Esophagus muscularis mucosa (tissue), 4 donors: ENCODE results near the gene ZFHX3. TPM values are rescaled to one million over a fixed set of nuclear protein-coding genes. Genes with fewer than 3 reads are reported as not detected.
A peak's percentile ranks its signal among the peaks of the same experiment; 100 is the strongest.

Experiments
- DNase-seq: peaks from one replicate; pipeline ENCODE4 v3.0.0-alpha.2; 2017; ENCODE audit errors: extremely low spot score
- H3K27ac ChIP-seq, 4 donors: fragments of 200-600 bp; sonication (generic); replicated peaks in 1 of 4; 1 replicate in 3 of 4; 2 replicates in 1 of 4; pipeline ENCODE4 v1.5.1; 2016 to 2019; ENCODE audit warnings: mild to moderate bottlenecking in 1 of 4
- H3K27me3 ChIP-seq, 4 donors: fragments of 200-600 bp; sonication (generic); one replicate each; pipeline versions ENCODE4 v1.5.1 to v1.6.0; 2016 to 2019
- H3K36me3 ChIP-seq, 4 donors: fragments of 200-600 bp; sonication (generic); one replicate each; pipeline ENCODE4 v1.5.1; 2016 to 2019
- H3K4me1 ChIP-seq, 4 donors: fragments of 200-600 bp; sonication (generic); one replicate each; pipeline ENCODE4 v1.5.1; 2016 to 2019
- H3K4me3 ChIP-seq, 4 donors: fragments of 200-600 bp; sonication (generic); 1 replicate in 2 of 4; 2 replicates in 2 of 4; pipeline ENCODE4 v1.5.1; 2016 to 2019; ENCODE audit warnings: mild to moderate bottlenecking in 4 of 4, moderate library complexity in 1 of 4
- H3K9me3 ChIP-seq, 4 donors: fragments of 200-600 bp; sonication (generic); 1 replicate in 3 of 4; 2 replicates in 1 of 4; pipeline ENCODE4 v1.5.1; 2016 to 2019
- EP300 ChIP-seq: sonication (generic); formaldehyde crosslinking; IDR thresholded peaks from one replicate; pipeline ENCODE4 v1.6.1; 2017; ENCODE audit warnings: antibody characterized with exemption
- POLR2A ChIP-seq: fragments of 450-650 bp; IDR thresholded peaks from one replicate; pipeline ENCODE4 v1.6.1; 2017; ENCODE audit warnings: antibody characterized with exemption, moderate library complexity, mild to moderate bottlenecking, low read depth
- POLR2AphosphoS5 ChIP-seq, 2 donors: sonication (generic); formaldehyde crosslinking; IDR thresholded peaks; one replicate each; pipeline ENCODE4 v1.6.1; 2017; ENCODE audit warnings: antibody characterized with exemption in 2 of 2
- WGBS: methylation state at CpG from one replicate; pipeline ENCODE4 v1.1.5; 2018; 5-methylcytosine and 5-hydroxymethylcytosine counted together
- intact Hi-C: fragments of 100-400 bp; cut with DNase I; formaldehyde crosslinking; loops from one replicate; pipeline ENCODE4 v1.15.1; 2023
- total RNA-seq, 4 donors: library from RNA; depleted of rRNA; stranded (reverse); fragments of >200 nt; gene quantifications; one replicate each; pipeline versions ENCODE4 v1.1.0 to v1.2.1, GENCODE V29; 2016
- TF ChIP-seq, protein P1 (sequence below), 3 experiments: fragments of 200-600 bp in 2 of 3; fragments of 450-650 bp in 1 of 3; sonication (generic) in 2 of 3; IDR thresholded peaks; one replicate each; pipeline ENCODE4 v1.5.1; 2017 to 2019; ENCODE audit warnings: antibody characterized with exemption in 3 of 3, mild to moderate bottlenecking in 2 of 3, moderate library complexity in 1 of 3

ZFHX3 gene
- total RNA-seq, 4 donors from 2014 or later: 25.7 to 53.0 (median 30.6) TPM

DNA sequence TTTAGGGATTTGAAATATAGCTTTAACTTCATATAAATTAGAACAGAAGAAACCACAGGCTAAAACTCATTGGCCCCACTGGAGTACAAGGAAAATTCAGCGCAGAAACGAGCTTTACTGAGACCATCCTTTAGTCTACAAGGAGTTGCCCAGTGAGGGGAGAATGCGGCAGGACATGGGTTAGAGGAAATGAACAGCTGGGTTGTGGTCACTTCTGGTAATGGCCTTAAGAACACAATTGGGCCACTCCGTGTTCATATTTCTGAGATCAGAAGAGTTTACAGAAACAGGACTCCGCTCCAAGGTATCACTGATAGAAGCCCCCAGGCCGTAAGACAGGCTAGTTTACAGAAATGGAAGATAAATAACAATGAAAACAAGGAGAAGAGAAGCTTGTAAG lies 188.3 kb downstream of the ZFHX3 start:
- H3K4me1 ChIP-seq: peaks cover 4 to 27% (median 23%) of the 10 kb centered on the region in 4 donors
- intact Hi-C loops: no loop called here
- no peak for DNase-seq
- H3K36me3 ChIP-seq: peaks cover 0 to 3% (median 0%) of the 10 kb centered on the region in 4 donors
- no peaks in the 10 kb centered on the region for H3K27me3 ChIP-seq
- H3K4me3 ChIP-seq: no peak overlapping the region
- H3K27ac ChIP-seq: peak overlapping the region in 3 of 4 donors; percentile 24 to 69 (median 63)
- TF ChIP-seq, protein P1, sequence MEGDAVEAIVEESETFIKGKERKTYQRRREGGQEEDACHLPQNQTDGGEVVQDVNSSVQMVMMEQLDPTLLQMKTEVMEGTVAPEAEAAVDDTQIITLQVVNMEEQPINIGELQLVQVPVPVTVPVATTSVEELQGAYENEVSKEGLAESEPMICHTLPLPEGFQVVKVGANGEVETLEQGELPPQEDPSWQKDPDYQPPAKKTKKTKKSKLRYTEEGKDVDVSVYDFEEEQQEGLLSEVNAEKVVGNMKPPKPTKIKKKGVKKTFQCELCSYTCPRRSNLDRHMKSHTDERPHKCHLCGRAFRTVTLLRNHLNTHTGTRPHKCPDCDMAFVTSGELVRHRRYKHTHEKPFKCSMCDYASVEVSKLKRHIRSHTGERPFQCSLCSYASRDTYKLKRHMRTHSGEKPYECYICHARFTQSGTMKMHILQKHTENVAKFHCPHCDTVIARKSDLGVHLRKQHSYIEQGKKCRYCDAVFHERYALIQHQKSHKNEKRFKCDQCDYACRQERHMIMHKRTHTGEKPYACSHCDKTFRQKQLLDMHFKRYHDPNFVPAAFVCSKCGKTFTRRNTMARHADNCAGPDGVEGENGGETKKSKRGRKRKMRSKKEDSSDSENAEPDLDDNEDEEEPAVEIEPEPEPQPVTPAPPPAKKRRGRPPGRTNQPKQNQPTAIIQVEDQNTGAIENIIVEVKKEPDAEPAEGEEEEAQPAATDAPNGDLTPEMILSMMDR (IDR thresholded peaks at IDR 0.05): no peak
- TF ChIP-seq POLR2A: no peak
- TF ChIP-seq EP300: no peak
- no peak for TF ChIP-seq POLR2AphosphoS5 (IDR thresholded peaks at IDR 0.05)
- no peaks in the 10 kb centered on the region for H3K9me3 ChIP-seq
- WGBS: 95% methylated on average over 6 of the region's 6 CpGs

DNA sequence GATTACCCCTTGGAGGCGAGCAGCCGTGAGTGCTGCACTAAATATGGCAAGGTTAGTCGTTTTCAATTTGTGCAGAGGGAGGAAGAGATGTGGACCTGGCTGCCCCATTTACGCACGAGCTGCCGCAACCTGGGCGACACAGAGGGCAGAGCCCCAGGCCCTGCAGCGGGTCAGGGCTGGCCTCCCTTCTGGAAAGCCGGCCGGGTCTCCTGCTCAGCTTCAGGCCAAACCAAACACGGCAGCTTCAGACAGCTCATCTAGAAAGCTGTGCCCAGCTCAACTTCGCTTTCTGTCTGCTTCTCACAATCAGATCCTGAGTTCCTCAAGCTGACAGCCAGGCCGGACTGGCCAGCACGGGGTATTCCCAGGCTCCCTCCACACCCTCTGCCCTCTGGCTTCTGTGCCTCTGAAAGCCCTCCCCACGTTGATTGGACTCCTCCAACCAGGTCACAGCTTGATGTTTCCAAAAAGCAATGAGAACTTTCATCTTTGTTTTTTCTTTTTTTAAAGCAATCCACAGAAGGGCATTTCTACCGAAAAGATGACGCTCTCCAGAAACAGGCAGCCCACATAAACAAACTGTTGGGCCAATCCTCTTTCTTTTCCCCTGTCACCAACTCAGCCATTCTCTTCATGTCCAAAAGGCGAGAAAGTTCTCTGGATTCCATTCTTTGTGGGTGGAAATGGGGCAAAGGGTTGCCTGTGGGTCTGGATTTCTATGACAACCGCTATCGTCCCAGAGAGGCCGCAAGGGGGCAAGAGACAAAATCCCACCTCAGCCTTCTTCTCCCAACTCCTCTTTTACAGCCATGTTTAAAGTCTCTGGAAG lies 189.0 kb downstream of the ZFHX3 start:
- TF ChIP-seq POLR2A (no peak), EP300 (no peak), POLR2AphosphoS5 (IDR thresholded peaks at IDR 0.05) (no peak)
- TF ChIP-seq, protein P1 (IDR thresholded peaks at IDR 0.05): no peak
- H3K4me1 ChIP-seq: peaks cover 4 to 30% (median 27%) of the 10 kb centered on the region in 4 donors
- no peaks in the 10 kb centered on the region for H3K27me3 ChIP-seq
- 65% methylated on average over 14 of the region's 21 CpGs for WGBS
- no peaks in the 10 kb centered on the region for H3K36me3 ChIP-seq
- H3K9me3 ChIP-seq: no peaks in the 10 kb centered on the region
- H3K4me3 ChIP-seq: peak overlapping the region in 3 of 4 donors; percentile 20 to 22 (median 20)
- no peak for DNase-seq
- H3K27ac ChIP-seq: peak overlapping the region in 3 of 4 donors; percentile 25 to 69 (median 63)
- intact Hi-C loops: no loop called here

DNA sequence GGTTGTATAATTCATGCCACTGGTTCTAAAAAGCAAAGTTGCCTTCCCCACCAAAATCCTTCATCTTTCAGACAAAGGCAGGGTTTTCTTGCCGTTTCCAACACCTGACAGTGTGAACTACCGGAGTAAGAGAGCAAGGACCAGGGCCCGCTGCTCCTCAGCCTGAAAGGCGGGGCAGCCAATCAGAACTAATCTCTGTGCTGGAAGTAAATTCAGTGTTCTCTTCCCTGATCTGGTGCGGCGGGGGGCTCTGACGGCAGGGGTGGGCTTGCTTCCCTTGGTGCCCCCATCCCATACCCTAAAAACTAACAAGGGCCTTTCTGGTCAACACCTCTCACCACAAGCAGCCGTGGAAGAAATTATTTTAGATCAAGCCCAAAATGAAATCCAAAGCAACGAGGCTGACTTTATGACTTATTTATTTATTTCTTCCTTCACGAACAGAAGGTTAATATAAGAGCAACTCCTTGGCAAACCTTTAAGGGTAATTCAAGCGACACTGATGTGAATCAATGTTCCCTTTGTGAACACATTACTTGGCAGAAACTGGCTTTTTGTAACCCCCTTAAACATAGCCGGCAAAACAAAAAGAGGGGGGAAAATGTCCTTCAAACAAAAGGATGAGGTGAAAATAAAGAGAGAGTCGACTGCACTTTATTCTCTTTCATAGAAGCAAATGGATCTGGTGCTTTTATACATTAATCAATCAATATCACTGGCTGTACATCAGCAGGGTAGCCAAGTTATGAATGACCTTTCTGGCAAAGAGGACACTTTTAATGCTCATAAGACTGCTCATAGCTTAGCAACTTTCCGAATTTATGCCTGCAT lies 189.9 kb downstream of the ZFHX3 start:
- Histone ChIP-seq H3K9me3 (no peaks in the 10 kb centered on the region), H3K27ac (peak overlapping the region in 3 of 4 donors; percentile 25 to 69 (median 63)), H3K4me3 (peak overlapping the region in 3 of 4 donors; percentile 20 to 22 (median 20))

DNA sequence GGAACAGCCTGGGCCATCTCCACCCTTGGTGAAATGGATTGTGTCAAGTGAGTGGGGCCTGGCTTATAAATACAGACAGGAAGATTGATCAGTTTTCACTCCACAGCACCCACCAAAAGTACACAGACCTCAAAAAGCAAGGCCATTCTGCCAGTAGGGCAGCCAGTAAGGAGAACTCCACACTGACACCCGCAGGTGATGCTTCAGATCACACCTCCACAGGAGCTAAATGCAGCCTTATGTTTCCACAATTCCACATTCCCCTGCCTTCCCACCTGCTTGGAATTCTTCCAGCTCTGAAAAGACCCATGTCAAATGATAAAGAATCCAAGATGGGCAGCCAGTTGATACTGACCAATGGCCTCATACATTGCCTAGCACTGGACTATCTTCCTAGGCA lies 191.1 kb downstream of the ZFHX3 start:
- TF ChIP-seq POLR2AphosphoS5 (IDR thresholded peaks at IDR 0.05): no peak
- TF ChIP-seq, protein P1 (IDR thresholded peaks at IDR 0.05): peak in 1 of 3 experiments; percentile 11
- peaks cover 4 to 32% (median 29%) of the 10 kb centered on the region in 4 donors for H3K4me1 ChIP-seq
- H3K27me3 ChIP-seq: no peaks in the 10 kb centered on the region
- no peaks in the 10 kb centered on the region for H3K36me3 ChIP-seq
- DNase-seq: no peak
- WGBS: 79% methylated on average over 1 of the region's 1 CpG
- no peak overlapping the region for H3K27ac ChIP-seq
- H3K4me3 ChIP-seq: no peak overlapping the region
- H3K9me3 ChIP-seq: no peaks in the 10 kb centered on the region
- intact Hi-C loops: no loop called here

More for the DNA sequence above, 189.9 kb downstream of the ZFHX3 start:
- 73% methylated on average over 14 of the region's 14 CpGs for WGBS
- intact Hi-C loops: no loop called here
- Histone ChIP-seq H3K27me3 (no peaks in the 10 kb centered on the region), H3K36me3 (no peaks in the 10 kb centered on the region), H3K4me1 (peaks cover 4 to 32% (median 29%) of the 10 kb centered on the region in 4 donors)
- TF ChIP-seq EP300 (no peak), POLR2A (no peak), POLR2AphosphoS5 (IDR thresholded peaks at IDR 0.05) (no peak)
- TF ChIP-seq, protein P1 (IDR thresholded peaks at IDR 0.05): no peak
- DNase-seq: no peak
